HepG2 (cell line): ENCODE results near the gene LIME1. TPM values are rescaled to one million over a fixed set of nuclear protein-coding genes. Genes with fewer than 3 reads are reported as not detected.

Experiments used
- ARID5B ChIP-seq: IDR thresholded peaks from 2 replicates; pipeline ENCODE4 v1.4.0; 2020; ENCODE audit warnings: mild to moderate bottlenecking, missing genetic modification reagents
- FOSL2 ChIP-seq: sonication (generic); formaldehyde crosslinking; IDR thresholded peaks from 2 replicates; pipeline ENCODE4 v1.4.0; 2020; ENCODE audit warnings: missing genetic modification reagents
- HNRNPUL1 ChIP-seq: fragments of 200-400 bp; formaldehyde crosslinking; IDR thresholded peaks from 2 replicates; pipeline ENCODE4 v1.6.1; 2017; ENCODE audit warnings: low read depth, mild to moderate bottlenecking, low read length, moderate library complexity
- HOXA3 ChIP-seq: sonication (generic); formaldehyde crosslinking; IDR thresholded peaks from 2 replicates; pipeline ENCODE4 v1.5.0; 2020; ENCODE audit warnings: missing genetic modification reagents
- MXI1 ChIP-seq: IDR thresholded peaks from 3 replicates; pipeline ENCODE4 v1.6.1; 2012; ENCODE audit warnings: low read depth, low read length, inconsistent platforms, borderline replicate concordance
- NFYC ChIP-seq: IDR thresholded peaks from 2 replicates; pipeline ENCODE4 v1.6.1; 2016; ENCODE audit warnings: missing genetic modification reagents, missing compliant biosample characterization
- PCBP1 ChIP-seq: fragments of 200-400 bp; formaldehyde crosslinking; IDR thresholded peaks from 2 replicates; pipeline ENCODE4 v1.6.1; 2017; ENCODE audit warnings: mild to moderate bottlenecking, low read depth, low read length, borderline replicate concordance
- RAD51 ChIP-seq: fragments of 450-650 bp; IDR thresholded peaks from 2 replicates; pipeline ENCODE4 v1.6.1; 2016; ENCODE audit warnings: borderline replicate concordance
- RBFOX2 ChIP-seq: fragments of 200-400 bp; formaldehyde crosslinking; IDR thresholded peaks from 2 replicates; pipeline ENCODE4 v1.6.1; 2017; ENCODE audit warnings: low read depth, mild to moderate bottlenecking, low read length
- SMC3 ChIP-seq: IDR thresholded peaks from 2 replicates; pipeline ENCODE4 v1.6.1; 2011; ENCODE audit warnings: low read length, improper control_type of control experiment
- SOX6 ChIP-seq, 2 experiments: fragments of 450-650 bp in 1 of 2; sonication (generic) in 1 of 2; formaldehyde crosslinking in 1 of 2; IDR thresholded peaks; 2 replicates each; pipeline versions ENCODE4 v1.4.0 to v1.6.1; 2017 to 2020; ENCODE audit warnings: antibody characterized with exemption in 1 of 2, mild to moderate bottlenecking in 1 of 2, missing genetic modification reagents in 1 of 2
- SUZ12 ChIP-seq: fragments of 150-350 bp; IDR thresholded peaks from 2 replicates; pipeline ENCODE4 v1.6.1; 2014; ENCODE audit warnings: low read depth, low read length
- TAF15 ChIP-seq: fragments of 200-400 bp; formaldehyde crosslinking; IDR thresholded peaks from one replicate; pipeline ENCODE4 v1.6.1; 2018; ENCODE audit warnings: mild to moderate bottlenecking, low read depth, low read length; ENCODE audit not compliant: poor library complexity, severe bottlenecking
- UBTF ChIP-seq: sonication (generic); formaldehyde crosslinking; IDR thresholded peaks from 2 replicates; pipeline ENCODE4 v1.4.0; 2020; ENCODE audit warnings: mild to moderate bottlenecking, missing genetic modification reagents
- ZBTB38 ChIP-seq: sonication (generic); formaldehyde crosslinking; IDR thresholded peaks from 2 replicates; pipeline ENCODE4 v1.5.1; 2020; ENCODE audit warnings: mild to moderate bottlenecking, missing genetic modification reagents
- ZMYM4 ChIP-seq: sonication (generic); formaldehyde crosslinking; IDR thresholded peaks from 2 replicates; pipeline ENCODE4 v1.8.1; 2023; ENCODE audit warnings: mild to moderate bottlenecking, missing genetic modification reagents
- ZNF256 ChIP-seq: sonication (generic); formaldehyde crosslinking; conservative IDR thresholded peaks from 2 replicates; pipeline ENCODE4 v1.4.0; 2020; ENCODE audit warnings: missing genetic modification reagents
- ZNF432 ChIP-seq: sonication (generic); formaldehyde crosslinking; IDR thresholded peaks from 2 replicates; pipeline ENCODE4 v1.5.0; 2020; ENCODE audit warnings: missing genetic modification reagents, mild to moderate bottlenecking, borderline replicate concordance
- ZNF576 ChIP-seq: sonication (generic); formaldehyde crosslinking; IDR thresholded peaks from 2 replicates; pipeline ENCODE4 v1.4.0; 2020; ENCODE audit warnings: mild to moderate bottlenecking, missing genetic modification reagents
- ZNF772 ChIP-seq: sonication (generic); formaldehyde crosslinking; IDR thresholded peaks from 2 replicates; pipeline ENCODE4 v1.5.0; 2020; ENCODE audit warnings: mild to moderate bottlenecking, missing genetic modification reagents
- polyA plus RNA-seq, 8 experiments: library from polyadenylated mRNA; depleted of rRNA in 3 of 8; stranded (reverse) in 7 of 8; unstranded in 1 of 8; fragments of >200 nt; fragmentation: Illumina TruSeq in 4 of 8; extraction: Trizol in 4 of 8; gene quantifications; 2 replicates each; pipeline versions ENCODE4 v1.2.1 to v1.2.3, GENCODE V29; 2011 to 2016; ENCODE audit warnings: low read depth in 4 of 8, missing spikeins in 1 of 8, mixed read lengths in 1 of 8; ENCODE audit not compliant: insufficient read depth in 1 of 8
- total RNA-seq, 5 experiments: library from RNA; depleted of rRNA; stranded (reverse); fragments of >200 nt; fragmentation: Illumina TruSeq; extraction: Trizol; gene quantifications; 2 replicates each; pipeline ENCODE4 v1.2.3, GENCODE V29; 2016; ENCODE audit warnings: low read depth in 1 of 5

The LIME1 gene
- total and polyA plus RNA-seq, 2 of the 13 experiments (the other 11 are each of a cell fraction or from before 2014, with no cell fraction given): 13.0 to 61.5 TPM

GRCh38 chr20:63734111-63734945 lies 2.1 kb upstream of the LIME1 start (continued):
- TF ChIP-seq RBFOX2 (no peak), MXI1 (peak; percentile 29; the same call in 1 of the 3 replicates), TAF15 (peak; percentile 17), ZBTB38 (CRISPR knock-in tag) (peak; percentile 96), NFYC (CRISPR knock-in tag) (no peak), SMC3 (no peak), ZNF256 (no peak), HOXA3 (CRISPR knock-in tag) (peak; percentile 82), FOSL2 (CRISPR knock-in tag) (no peak), RAD51 (no peak), ZNF772 (CRISPR knock-in tag) (peak; percentile 60; the same call in 1 of the 2 replicates), ZNF432 (CRISPR knock-in tag) (no peak), UBTF (CRISPR knock-in tag) (no peak; the same call in 1 of the 2 replicates), ZNF576 (CRISPR knock-in tag) (no peak), SUZ12 (no peak), HNRNPUL1 (no peak), ARID5B (CRISPR knock-in tag) (no peak), ZMYM4 (CRISPR knock-in tag) (peak; percentile 72), SOX6 (IDR thresholded peaks at IDR 0.05) (no peak), SOX6 (CRISPR knock-in tag; IDR thresholded peaks at IDR 0.05) (peak; percentile 30; the same call in 1 of the 2 replicates), PCBP1 (peak; percentile 76)
